Activated naive CD4-positive, alpha-beta T cell treated with anti-CD3 and anti-CD28 coated beads, Interleukin-2, amount 10 ng/mL, durations not matched to agents 7 days and 5 days (primary cell): ENCODE measurements around the gene TOGARAM2.

Experiments used
- CTCF ChIA-PET: fragments of 350-600 bp; sonication (Branson Sonifier 250); formaldehyde crosslinking; loops from one replicate; lab custom pipeline; 2021; ENCODE audit warnings: antibody characterized with exemption; lab: Charles Lee
- DNase-seq: peaks from one replicate; pipeline ENCODE4 v3.0.0-alpha.2; 2020
- H3K27ac Mint-ChIP-seq: one replicate; pipeline ENCODE4 v1.8.0; 2021; ENCODE audit warnings: mild to moderate bottlenecking, moderate library complexity, mixed read lengths
- H3K27me3 Mint-ChIP-seq: one replicate; pipeline ENCODE4 v1.8.0; 2021; ENCODE audit warnings: mild to moderate bottlenecking, mixed read lengths
- H3K36me3 Mint-ChIP-seq: one replicate; pipeline ENCODE4 v1.8.0; 2021; ENCODE audit warnings: mixed read lengths
- H3K4me1 Mint-ChIP-seq: one replicate; pipeline ENCODE4 v1.8.0; 2021; ENCODE audit warnings: mixed read lengths
- H3K4me3 Mint-ChIP-seq: one replicate; pipeline ENCODE4 v1.8.0; 2021; ENCODE audit warnings: mild to moderate bottlenecking, moderate library complexity, mixed read lengths
- H3K9me3 Mint-ChIP-seq: one replicate; pipeline ENCODE4 v1.8.0; 2021; ENCODE audit warnings: mixed read lengths

TOGARAM2 gene

DNA sequence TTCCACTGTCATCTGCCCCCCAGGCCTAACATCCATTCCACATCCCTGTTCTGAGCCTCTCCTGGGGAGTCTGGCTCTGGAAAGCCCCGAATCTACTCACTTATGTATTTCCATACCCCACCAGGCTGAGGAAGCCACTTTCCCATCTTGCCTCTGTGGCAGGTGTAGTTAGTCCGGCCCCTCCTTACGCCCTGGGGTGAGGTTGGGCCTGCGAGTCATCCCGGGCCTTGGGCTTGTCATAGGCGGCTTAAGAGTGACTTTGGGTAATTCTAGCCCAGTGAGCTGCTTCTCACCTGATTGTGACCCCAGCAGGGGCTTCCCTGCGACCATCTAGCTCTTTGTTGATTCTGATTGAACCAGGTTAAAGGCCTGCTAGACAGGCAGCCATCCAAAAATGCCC, 72.1 kb downstream of the TOGARAM2 start:
- no peak overlapping the region for H3K27ac Mint-ChIP-seq
- no peaks in the 10 kb centered on the region for H3K9me3 Mint-ChIP-seq
- peaks cover 7% of the 10 kb centered on the region for H3K27me3 Mint-ChIP-seq
- CTCF ChIA-PET = no interaction called here
- H3K4me3 Mint-ChIP-seq = no peak overlapping the region
- no peak for DNase-seq
- H3K36me3 Mint-ChIP-seq = no peaks in the 10 kb centered on the region
- no peaks in the 10 kb centered on the region for H3K4me1 Mint-ChIP-seq

DNA sequence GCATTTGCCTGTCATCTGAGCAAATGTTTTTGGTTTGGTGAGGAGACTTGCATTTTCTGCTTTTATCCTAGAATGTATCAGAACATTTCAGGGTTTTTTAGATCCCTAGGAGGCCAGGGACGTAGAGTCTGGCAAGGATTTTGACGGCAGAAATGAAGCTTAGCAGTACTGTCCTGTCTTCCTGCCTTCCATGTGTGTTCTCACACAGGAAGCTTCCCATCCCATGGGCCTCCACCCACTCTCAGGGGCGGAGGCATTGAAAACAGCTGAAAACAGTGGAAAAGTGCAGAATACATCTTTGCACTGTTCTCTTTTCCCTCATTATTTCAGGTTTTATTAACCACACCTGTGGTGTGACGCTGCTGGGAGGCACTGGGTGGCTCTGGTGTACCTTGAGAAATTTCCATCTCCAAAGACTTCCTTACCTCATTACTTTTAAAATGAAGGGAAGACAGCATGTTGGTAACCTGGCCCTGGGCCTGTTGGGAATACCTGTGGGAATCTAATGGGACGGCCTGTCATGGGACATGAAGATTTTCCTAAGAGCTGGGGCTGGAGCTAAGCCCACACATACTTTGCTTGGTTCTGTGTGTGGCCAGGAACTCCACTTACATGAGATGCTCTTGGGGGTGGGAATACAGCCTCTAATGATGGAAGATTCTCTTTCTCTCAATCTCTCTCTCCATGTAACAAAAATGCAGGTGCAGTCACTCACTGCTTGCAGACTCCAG, 72.7 kb downstream of the TOGARAM2 start:
- no peak overlapping the region for H3K4me3 Mint-ChIP-seq
- H3K27ac Mint-ChIP-seq = no peak overlapping the region
- peaks cover 7% of the 10 kb centered on the region for H3K27me3 Mint-ChIP-seq
- no peak for DNase-seq
- no peaks in the 10 kb centered on the region for H3K36me3 Mint-ChIP-seq
- CTCF ChIA-PET = no interaction called here
- H3K9me3 Mint-ChIP-seq = no peaks in the 10 kb centered on the region
- H3K4me1 Mint-ChIP-seq = no peaks in the 10 kb centered on the region

- Mint-ChIP-seq H3K27ac (no peak overlapping the region), H3K36me3 (no peaks in the 10 kb centered on the region), H3K27me3 (peaks cover 7% of the 10 kb centered on the region), H3K9me3 (no peaks in the 10 kb centered on the region), H3K4me1 (no peaks in the 10 kb centered on the region), H3K4me3 (no peak overlapping the region)
- CTCF ChIA-PET = no interaction called here
- DNase-seq = no peak
Measured at GRCh38 chr2:29054430-29054829, 73.3 kb downstream of the TOGARAM2 start.

GRCh38 chr2:29055601-29056000, 74.5 kb downstream of the TOGARAM2 start:
- Mint-ChIP-seq H3K27me3 (no peaks in the 10 kb centered on the region), H3K36me3 (no peaks in the 10 kb centered on the region), H3K4me1 (no peaks in the 10 kb centered on the region), H3K4me3 (no peak overlapping the region), H3K9me3 (no peaks in the 10 kb centered on the region), H3K27ac (no peak overlapping the region)
- DNase-seq = no peak
- CTCF ChIA-PET = no interaction called here

- CTCF ChIA-PET = no interaction called here
- no peaks in the 10 kb centered on the region for H3K36me3 Mint-ChIP-seq
- DNase-seq = no peak
- H3K27ac Mint-ChIP-seq = no peak overlapping the region
- no peaks in the 10 kb centered on the region for H3K4me1 Mint-ChIP-seq
- H3K9me3 Mint-ChIP-seq = no peaks in the 10 kb centered on the region
- no peaks in the 10 kb centered on the region for H3K27me3 Mint-ChIP-seq
- H3K4me3 Mint-ChIP-seq = no peak overlapping the region
Measured at GRCh38 chr2:29056452-29056851, 75.4 kb downstream of the TOGARAM2 start.

- Mint-ChIP-seq H3K4me3 (no peak overlapping the region), H3K36me3 (no peaks in the 10 kb centered on the region), H3K27me3 (no peaks in the 10 kb centered on the region), H3K9me3 (no peaks in the 10 kb centered on the region), H3K27ac (no peak overlapping the region), H3K4me1 (no peaks in the 10 kb centered on the region)
- CTCF ChIA-PET = no interaction called here
- no peak for DNase-seq
Measured at GRCh38 chr2:29057006-29057405, 75.9 kb downstream of the TOGARAM2 start.

DNA sequence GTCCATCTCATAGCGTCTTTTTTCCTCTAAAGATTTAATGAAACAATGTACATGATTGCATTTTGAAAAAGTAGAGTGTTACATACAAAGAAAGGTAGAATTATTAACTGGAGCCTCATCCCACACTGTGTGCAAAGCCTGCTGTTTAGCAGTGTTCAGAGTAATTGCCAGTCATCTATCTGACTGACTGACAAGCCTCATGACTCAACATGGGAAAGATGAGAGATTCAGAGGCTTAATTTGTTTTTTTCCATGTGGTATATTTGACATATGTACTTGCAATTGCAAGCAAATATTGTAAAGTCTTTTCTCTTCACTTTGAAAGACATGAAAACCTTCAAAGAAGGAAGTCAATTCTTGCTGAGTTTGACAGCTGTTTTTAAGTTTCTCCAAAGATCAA, 78.5 kb downstream of the TOGARAM2 start:
- Mint-ChIP-seq H3K4me1 (no peaks in the 10 kb centered on the region), H3K4me3 (no peak overlapping the region), H3K9me3 (no peaks in the 10 kb centered on the region), H3K27ac (no peak overlapping the region), H3K27me3 (no peaks in the 10 kb centered on the region), H3K36me3 (no peaks in the 10 kb centered on the region)
- no peak for DNase-seq
- CTCF ChIA-PET = interaction anchor here (1.3 kb wide), 1 partner anchor 16 kb away, joined by 3 read pairs; no protein-coding TSS in a partner anchor

- no peaks in the 10 kb centered on the region for H3K36me3 Mint-ChIP-seq
- H3K27me3 Mint-ChIP-seq = no peaks in the 10 kb centered on the region
- CTCF ChIA-PET = interaction anchor here (1.0 kb wide), 1 partner anchor 35 kb away, joined by 6 read pairs; no protein-coding TSS in a partner anchor
- H3K4me3 Mint-ChIP-seq = no peak overlapping the region
- H3K4me1 Mint-ChIP-seq = no peaks in the 10 kb centered on the region
- no peak overlapping the region for H3K27ac Mint-ChIP-seq
- no peak for DNase-seq
- no peaks in the 10 kb centered on the region for H3K9me3 Mint-ChIP-seq
Measured at GRCh38 chr2:29060441-29060840, 79.3 kb downstream of the TOGARAM2 start.

DNA sequence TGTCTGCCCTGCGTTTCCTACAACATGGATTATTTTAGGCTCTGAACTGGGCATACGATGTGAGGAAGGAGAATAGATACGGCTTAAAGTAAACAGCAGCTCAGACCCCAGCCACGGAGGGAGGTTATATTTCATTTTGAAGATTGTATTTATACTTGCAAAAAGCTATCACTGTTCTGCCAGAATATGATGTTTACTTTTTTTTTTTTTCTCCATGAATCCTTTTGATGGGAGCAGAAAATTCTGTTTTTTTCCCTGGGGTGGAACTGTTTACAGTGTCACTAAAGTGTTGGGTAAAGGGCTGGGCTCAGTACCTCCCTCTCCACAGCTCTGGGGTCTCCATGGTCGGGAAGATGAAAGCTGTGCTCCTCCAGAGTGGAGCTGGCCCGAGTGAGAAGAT, 80.1 kb downstream of the TOGARAM2 start:
- CTCF ChIA-PET = interaction anchor here (1.0 kb wide), 1 partner anchor 35 kb away, joined by 6 read pairs; no protein-coding TSS in a partner anchor
- no peak overlapping the region for H3K4me3 Mint-ChIP-seq
- no peak for DNase-seq
- H3K36me3 Mint-ChIP-seq = no peaks in the 10 kb centered on the region
- no peaks in the 10 kb centered on the region for H3K9me3 Mint-ChIP-seq
- no peak overlapping the region for H3K27ac Mint-ChIP-seq
- H3K27me3 Mint-ChIP-seq = peaks cover under 1% of the 10 kb centered on the region
- no peaks in the 10 kb centered on the region for H3K4me1 Mint-ChIP-seq

DNA sequence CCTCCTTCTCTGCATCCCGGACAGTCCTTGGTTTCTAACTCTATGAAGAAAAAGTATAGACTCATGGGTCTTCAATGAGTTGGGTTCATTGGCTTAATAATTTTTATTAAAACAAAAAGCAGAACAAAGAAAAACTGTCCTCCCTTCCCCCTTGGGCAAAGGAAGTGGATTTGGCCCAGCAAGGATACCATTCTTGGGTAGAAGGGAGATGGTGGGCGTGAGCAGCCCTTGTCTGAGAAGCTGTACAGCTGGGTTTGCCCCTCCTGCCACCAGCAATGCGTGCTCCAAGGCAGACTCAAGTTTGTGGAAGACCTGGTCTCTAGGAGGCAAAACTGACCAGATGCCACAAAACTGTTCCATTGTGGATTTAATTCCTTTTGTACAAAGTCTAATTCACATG, 80.5 kb downstream of the TOGARAM2 start:
- no peak overlapping the region for H3K27ac Mint-ChIP-seq
- no peak overlapping the region for H3K4me3 Mint-ChIP-seq
- no peak for DNase-seq
- H3K9me3 Mint-ChIP-seq = no peaks in the 10 kb centered on the region
- H3K27me3 Mint-ChIP-seq = peaks cover 5% of the 10 kb centered on the region
- CTCF ChIA-PET = no interaction called here
- no peaks in the 10 kb centered on the region for H3K36me3 Mint-ChIP-seq
- no peaks in the 10 kb centered on the region for H3K4me1 Mint-ChIP-seq

DNA sequence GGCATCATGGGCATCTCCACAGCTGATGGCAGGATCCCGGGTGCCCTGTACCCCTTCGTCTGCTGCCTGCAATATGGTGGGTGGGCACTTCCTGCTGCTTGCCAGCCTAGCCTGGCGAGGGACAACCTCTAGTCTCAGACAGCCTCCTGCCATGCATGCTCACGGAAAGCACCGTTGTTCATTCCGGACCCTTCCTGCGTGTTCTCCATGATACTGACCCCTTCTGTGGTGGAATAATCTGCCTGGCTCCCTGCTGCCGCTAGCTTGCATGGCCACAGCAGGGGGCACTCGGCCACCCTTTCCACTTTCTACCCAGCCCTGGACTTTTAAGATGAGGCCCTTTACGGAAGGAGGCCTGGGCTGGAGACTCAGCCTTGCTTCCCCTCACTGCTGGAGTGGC, 81.3 kb downstream of the TOGARAM2 start:
- Mint-ChIP-seq H3K27ac (no peak overlapping the region), H3K27me3 (peaks cover 6% of the 10 kb centered on the region), H3K4me3 (no peak overlapping the region), H3K4me1 (no peaks in the 10 kb centered on the region), H3K36me3 (no peaks in the 10 kb centered on the region), H3K9me3 (no peaks in the 10 kb centered on the region)
- CTCF ChIA-PET = no interaction called here
- DNase-seq = no peak

- Mint-ChIP-seq H3K9me3 (no peaks in the 10 kb centered on the region), H3K27ac (no peak overlapping the region), H3K4me1 (no peaks in the 10 kb centered on the region), H3K36me3 (no peaks in the 10 kb centered on the region), H3K27me3 (peaks cover 6% of the 10 kb centered on the region), H3K4me3 (no peak overlapping the region)
- DNase-seq = no peak
- CTCF ChIA-PET = interaction anchor here (1.7 kb wide), 1 partner anchor 15 kb away, joined by 4 read pairs; no protein-coding TSS in a partner anchor
Measured at GRCh38 chr2:29063056-29063455, 82.0 kb downstream of the TOGARAM2 start.

GRCh38 chr2:29063646-29064345, 82.7 kb downstream of the TOGARAM2 start:
- DNase-seq = no peak
- CTCF ChIA-PET = interaction anchor here (1.2 to 1.7 kb wide), 2 partner anchors 15 to 105 kb away, joined by 3 to 4 read pairs; no protein-coding TSS in a partner anchor
- Mint-ChIP-seq H3K4me3 (no peak overlapping the region), H3K27ac (no peak overlapping the region), H3K36me3 (no peaks in the 10 kb centered on the region), H3K9me3 (no peaks in the 10 kb centered on the region), H3K4me1 (no peaks in the 10 kb centered on the region), H3K27me3 (peaks cover 6% of the 10 kb centered on the region)

GRCh38 chr2:29064346-29064715, 83.2 kb downstream of the TOGARAM2 start:
- CTCF ChIA-PET = interaction anchor here (1.2 to 1.7 kb wide), 2 partner anchors 14 to 105 kb away, joined by 3 to 4 read pairs; no protein-coding TSS in a partner anchor

DNA sequence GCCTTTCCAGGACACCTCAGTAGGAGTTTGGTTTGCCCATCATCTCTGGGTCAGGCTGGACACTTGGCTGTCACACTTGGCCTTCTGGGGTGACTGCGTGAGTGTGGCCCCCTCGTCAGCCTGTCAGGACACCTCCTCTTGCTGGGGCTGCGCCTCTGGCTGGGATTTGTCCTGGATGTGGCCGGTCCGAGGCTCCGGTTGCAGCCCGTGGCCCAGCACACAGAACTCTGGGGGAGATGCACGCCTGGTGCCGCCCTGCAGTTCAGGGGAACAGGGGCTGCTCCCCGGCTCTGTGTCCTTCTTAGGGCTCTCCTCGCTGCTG, 83.6 kb downstream of the TOGARAM2 start:
- peaks cover 6% of the 10 kb centered on the region for H3K27me3 Mint-ChIP-seq
- no peaks in the 10 kb centered on the region for H3K4me1 Mint-ChIP-seq
- H3K27ac Mint-ChIP-seq = no peak overlapping the region
- H3K36me3 Mint-ChIP-seq = no peaks in the 10 kb centered on the region
- DNase-seq = no peak
- H3K9me3 Mint-ChIP-seq = no peaks in the 10 kb centered on the region
- no peak overlapping the region for H3K4me3 Mint-ChIP-seq
- CTCF ChIA-PET = interaction anchor here (1.2 kb wide), 1 partner anchor 106 kb away, joined by 3 read pairs; no protein-coding TSS in a partner anchor

More at GRCh38 chr2:29064346-29064715, 83.2 kb downstream of the TOGARAM2 start:
- H3K36me3 Mint-ChIP-seq = no peaks in the 10 kb centered on the region
- no peaks in the 10 kb centered on the region for H3K4me1 Mint-ChIP-seq
- H3K27me3 Mint-ChIP-seq = peaks cover 6% of the 10 kb centered on the region
- no peak for DNase-seq
- H3K27ac Mint-ChIP-seq = no peak overlapping the region
- no peaks in the 10 kb centered on the region for H3K9me3 Mint-ChIP-seq
- H3K4me3 Mint-ChIP-seq = no peak overlapping the region
